CD14-positive monocyte (primary cell): Measurements from ENCODE around the gene TSC22D3. TPM values are rescaled to one million over a fixed set of nuclear protein-coding genes. Genes with fewer than 3 reads are reported as not detected.
"Not testable (repeated sequence)": the region's sequence is repeated elsewhere in the genome, so short reads cannot be mapped to it uniquely, and the experiment has no call there.

Source experiments
- DNase-seq, 3 donors: peaks; one replicate each; pipeline ENCODE4 v3.0.0-alpha.2; 2011 to 2022
- H2AFZ ChIP-seq: 2 replicates; pipeline ENCODE4 v1.6.0; 2012; ENCODE audit warnings: mild to moderate bottlenecking, low read depth, low read length, inconsistent platforms; ENCODE audit not compliant: insufficient read depth, poor library complexity, severe bottlenecking
- H3K27ac ChIP-seq, 2 donors: 1 replicate in 1 of 2; 2 replicates in 1 of 2; pipeline ENCODE4 v1.5.1; 2012 to 2013; ENCODE audit warnings: low read length in 2 of 2, control low read depth in 1 of 2, inconsistent platforms in 1 of 2, low read depth in 1 of 2, mild to moderate bottlenecking in 1 of 2
- H3K27me3 ChIP-seq, 2 donors: one replicate each; pipeline versions ENCODE4 v1.6.0 to v1.6.1; 2011 to 2013; ENCODE audit warnings: low read length in 2 of 2; ENCODE audit not compliant: control insufficient read depth in 2 of 2, insufficient read depth in 2 of 2
- H3K36me3 ChIP-seq, 2 donors: replicated peaks in 1 of 2; 1 replicate in 1 of 2; 2 replicates in 1 of 2; pipeline versions ENCODE4 v1.5.1 to v1.6.1; 2012 to 2013; ENCODE audit warnings: low read length in 2 of 2, control low read depth in 1 of 2, inconsistent platforms in 1 of 2, mild to moderate bottlenecking in 1 of 2; ENCODE audit not compliant: insufficient read depth in 2 of 2, control insufficient read depth in 1 of 2
- H3K4me1 ChIP-seq, 2 donors: 1 replicate in 1 of 2; 2 replicates in 1 of 2; pipeline versions ENCODE4 v1.5.1 to v1.6.1; 2012 to 2013; ENCODE audit warnings: low read length in 2 of 2, control low read depth in 1 of 2, inconsistent platforms in 1 of 2, mild to moderate bottlenecking in 1 of 2, moderate library complexity in 1 of 2; ENCODE audit not compliant: insufficient read depth in 2 of 2, control insufficient read depth in 1 of 2
- H3K4me2 ChIP-seq: replicated peaks from 2 replicates; pipeline ENCODE3; 2012; ENCODE audit warnings: low read length, moderate library complexity, mild to moderate bottlenecking; ENCODE audit not compliant: poor library complexity, severe bottlenecking; ENCODE audit errors: extremely low read depth
- H3K4me3 ChIP-seq, 3 experiments: fragments of 200-600 bp in 1 of 3; sonication (generic) in 1 of 3; replicated peaks in 1 of 3; 1 replicate in 2 of 3; 2 replicates in 1 of 3; pipeline ENCODE4 v1.5.1; 2011 to 2013; ENCODE audit warnings: low read length in 3 of 3, mild to moderate bottlenecking in 3 of 3, control low read depth in 2 of 3, low read depth in 2 of 3, inconsistent platforms in 1 of 3, moderate library complexity in 1 of 3
- H3K79me2 ChIP-seq: 2 replicates; pipeline ENCODE4 v1.6.0; 2012; ENCODE audit warnings: mild to moderate bottlenecking, control low read depth, inconsistent platforms, low read length, moderate library complexity; ENCODE audit not compliant: insufficient read depth
- H3K9ac ChIP-seq: 2 replicates; pipeline ENCODE4 v1.6.0; 2017; ENCODE audit warnings: low read length, mild to moderate bottlenecking; ENCODE audit not compliant: insufficient read depth, poor library complexity, severe bottlenecking
- H3K9me3 ChIP-seq, 2 donors: replicated peaks in 1 of 2; 1 replicate in 1 of 2; 2 replicates in 1 of 2; pipeline versions ENCODE4 v1.5.1 to v1.6.1; 2012 to 2013; ENCODE audit warnings: low read length in 2 of 2, control low read depth in 1 of 2; ENCODE audit not compliant: control insufficient read depth in 1 of 2, insufficient read depth in 1 of 2
- H4K20me1 ChIP-seq: 2 replicates; pipeline ENCODE4 v1.6.0; 2012; ENCODE audit warnings: mild to moderate bottlenecking, low read length, control low read depth, moderate library complexity; ENCODE audit not compliant: insufficient read depth
- H3K27ac Mint-ChIP-seq, 7 donors: one replicate each; pipeline ENCODE4 v1.8.0; 2020; ENCODE audit warnings: mild to moderate bottlenecking in 7 of 7, mixed read lengths in 7 of 7, moderate library complexity in 6 of 7, inconsistent platforms in 2 of 7
- H3K27me3 Mint-ChIP-seq, 3 donors: one replicate each; pipeline ENCODE4 v1.8.0; 2021 to 2022; ENCODE audit warnings: low read depth in 3 of 3, mild to moderate bottlenecking in 3 of 3, mixed read lengths in 3 of 3, moderate library complexity in 3 of 3, inconsistent platforms in 1 of 3
- H3K36me3 Mint-ChIP-seq, 2 donors: one replicate each; pipeline ENCODE4 v1.8.0; 2020; ENCODE audit warnings: mixed read lengths in 2 of 2, inconsistent platforms in 1 of 2, mild to moderate bottlenecking in 1 of 2
- H3K4me1 Mint-ChIP-seq: one replicate; pipeline ENCODE4 v1.8.0; 2020; ENCODE audit warnings: mild to moderate bottlenecking, mixed read lengths
- H3K4me3 Mint-ChIP-seq, 2 donors: one replicate each; pipeline ENCODE4 v1.8.0; 2020; ENCODE audit warnings: mild to moderate bottlenecking in 2 of 2, mixed read lengths in 2 of 2, moderate library complexity in 1 of 2
- H3K9me3 Mint-ChIP-seq, 7 donors: one replicate each; pipeline ENCODE4 v1.8.0; 2020 to 2022; ENCODE audit warnings: mixed read lengths in 7 of 7, mild to moderate bottlenecking in 6 of 7, moderate library complexity in 6 of 7, inconsistent platforms in 2 of 7
- WGBS: methylation state at CpG from one replicate; pipeline ENCODE4 v1.1.5; 2013; ENCODE audit warnings: missing lambda C conversion rate; ENCODE audit not compliant: insufficient coverage; 5-methylcytosine and 5-hydroxymethylcytosine counted together
- intact Hi-C, 2 donors: fragments of 100-400 bp; cut with micrococcal nuclease; formaldehyde crosslinking; loops; one replicate each; pipeline versions ENCODE4 v1.15.0 to v1.15.1; 2023
- polyA plus RNA-seq, 3 donors: library from polyadenylated mRNA; depleted of rRNA in 1 of 3; unstranded in 2 of 3; stranded (reverse) in 1 of 3; fragments of 300-500 nt in 2 of 3; fragments of >200 nt in 1 of 3; fragmentation: Illumina TruSeq in 2 of 3; gene quantifications; 1 replicate in 2 of 3; 2 replicates in 1 of 3; pipeline ENCODE4 v1.2.3, GENCODE V29; 2012 to 2021
- TF ChIP-seq, protein P1 (sequence below): fragments of 200-600 bp; IDR thresholded peaks from one replicate; pipeline ENCODE4 v1.8.0; 2022; ENCODE audit warnings: antibody characterized with exemption, mild to moderate bottlenecking

Gene TSC22D3
- polyA plus RNA-seq, 3 donors: 171 to 1,562 (median 326) TPM

DNA sequence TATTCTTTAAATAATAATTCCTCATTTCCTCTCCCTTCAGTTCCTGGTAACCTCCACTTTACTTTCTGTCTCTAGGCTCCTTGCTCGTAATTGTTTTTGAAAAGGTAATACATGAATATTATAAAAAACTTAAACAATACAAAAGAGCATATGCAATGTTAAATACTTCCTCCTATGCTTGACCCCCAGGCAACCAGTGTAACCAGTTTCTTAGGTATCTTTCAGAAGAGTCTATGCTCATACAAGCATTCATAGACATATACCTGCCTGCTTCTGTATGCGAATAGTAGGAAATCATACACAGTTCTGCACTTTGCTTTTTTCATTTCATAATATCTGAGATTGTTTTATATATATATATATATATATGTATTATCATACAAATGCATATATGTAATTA is 47.5 kb upstream of the TSC22D3 start:
- H3K36me3 ChIP-seq: no peaks in the 10 kb centered on the region
- Mint-ChIP-seq H3K9me3 (peaks cover 0 to 16% (median 9%) of the 10 kb centered on the region in 7 donors), H3K27ac (no peak overlapping the region), H3K4me1 (peaks cover 29% of the 10 kb centered on the region), H3K4me3 (no peak overlapping the region), H3K36me3 (no peaks in the 10 kb centered on the region), H3K27me3 (peaks cover 28 to 39% (median 35%) of the 10 kb centered on the region in 3 donors)
- no CpG with 5 or more reads among the region's 2 CpGs for WGBS
- intact Hi-C loops: no loop called here
- no peak overlapping the region for H3K27ac ChIP-seq
- no peak overlapping the region for H3K4me3 ChIP-seq
- no peaks in the 10 kb centered on the region for H3K79me2 ChIP-seq
- TF ChIP-seq, protein P1, sequence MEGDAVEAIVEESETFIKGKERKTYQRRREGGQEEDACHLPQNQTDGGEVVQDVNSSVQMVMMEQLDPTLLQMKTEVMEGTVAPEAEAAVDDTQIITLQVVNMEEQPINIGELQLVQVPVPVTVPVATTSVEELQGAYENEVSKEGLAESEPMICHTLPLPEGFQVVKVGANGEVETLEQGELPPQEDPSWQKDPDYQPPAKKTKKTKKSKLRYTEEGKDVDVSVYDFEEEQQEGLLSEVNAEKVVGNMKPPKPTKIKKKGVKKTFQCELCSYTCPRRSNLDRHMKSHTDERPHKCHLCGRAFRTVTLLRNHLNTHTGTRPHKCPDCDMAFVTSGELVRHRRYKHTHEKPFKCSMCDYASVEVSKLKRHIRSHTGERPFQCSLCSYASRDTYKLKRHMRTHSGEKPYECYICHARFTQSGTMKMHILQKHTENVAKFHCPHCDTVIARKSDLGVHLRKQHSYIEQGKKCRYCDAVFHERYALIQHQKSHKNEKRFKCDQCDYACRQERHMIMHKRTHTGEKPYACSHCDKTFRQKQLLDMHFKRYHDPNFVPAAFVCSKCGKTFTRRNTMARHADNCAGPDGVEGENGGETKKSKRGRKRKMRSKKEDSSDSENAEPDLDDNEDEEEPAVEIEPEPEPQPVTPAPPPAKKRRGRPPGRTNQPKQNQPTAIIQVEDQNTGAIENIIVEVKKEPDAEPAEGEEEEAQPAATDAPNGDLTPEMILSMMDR: no peak
- H3K9me3 ChIP-seq: peaks cover 9 to 21% of the 10 kb centered on the region in 2 donors
- H4K20me1 ChIP-seq: no peaks in the 10 kb centered on the region
- no peak overlapping the region for H3K4me2 ChIP-seq
- H3K4me1 ChIP-seq: peaks cover 5 to 6% of the 10 kb centered on the region in 2 donors
- no peak overlapping the region for H3K9ac ChIP-seq
- H3K27me3 ChIP-seq: peaks cover 21 to 32% of the 10 kb centered on the region in 2 donors
- no peak for DNase-seq
- H2AFZ ChIP-seq: no peak overlapping the region

DNA sequence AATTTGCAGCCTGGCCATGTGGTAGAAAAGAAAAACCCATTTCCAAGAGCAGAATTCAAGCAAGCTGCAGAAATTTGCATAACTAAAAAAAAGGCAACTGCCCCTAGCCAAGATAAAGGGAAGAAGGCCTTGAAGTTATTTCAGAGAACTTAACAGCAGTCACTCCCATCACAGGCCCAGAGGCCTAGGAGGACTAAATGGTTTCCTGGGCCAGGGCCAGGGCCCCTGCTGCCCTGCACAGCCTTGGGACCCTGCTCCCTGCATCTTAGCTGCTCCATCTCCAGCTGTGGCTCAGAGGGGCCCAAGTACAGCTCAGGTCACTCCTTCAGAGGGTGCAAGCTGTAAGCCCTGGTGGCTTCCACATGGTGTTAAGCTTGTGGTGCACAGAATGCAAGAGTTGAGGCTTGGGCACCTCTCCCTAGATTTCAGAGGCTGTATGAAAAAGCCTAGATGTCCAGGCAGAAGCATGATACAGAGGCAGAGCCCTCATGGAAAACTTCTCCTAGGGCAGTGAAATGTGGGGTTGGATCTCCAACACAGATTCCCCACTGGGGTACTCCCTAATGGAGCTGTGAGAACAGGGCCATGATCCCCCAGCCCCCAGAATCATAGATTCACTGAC is 43.4 kb upstream of the TSC22D3 start:
- Histone ChIP-seq H3K27ac (no peak overlapping the region), H3K4me1 (peaks cover 0 to 2% of the 10 kb centered on the region in 2 donors), H3K9me3 (peaks cover 9 to 18% of the 10 kb centered on the region in 2 donors), H2AFZ (no peak overlapping the region), H4K20me1 (no peaks in the 10 kb centered on the region), H3K36me3 (no peaks in the 10 kb centered on the region), H3K4me2 (no peak overlapping the region), H3K79me2 (no peaks in the 10 kb centered on the region), H3K27me3 (no peaks in the 10 kb centered on the region), H3K4me3 (no peak overlapping the region), H3K9ac (no peak overlapping the region)
- TF ChIP-seq, protein P1: no peak
- Mint-ChIP-seq H3K36me3 (no peaks in the 10 kb centered on the region), H3K27me3 (peaks cover 0 to 4% (median 4%) of the 10 kb centered on the region in 3 donors), H3K4me1 (peaks cover 18% of the 10 kb centered on the region), H3K9me3 (peaks cover 0 to 10% (median 4%) of the 10 kb centered on the region in 7 donors), H3K4me3 (no peak overlapping the region), H3K27ac (no peak overlapping the region)
- intact Hi-C loops: no loop called here
- DNase-seq: no peak

DNA sequence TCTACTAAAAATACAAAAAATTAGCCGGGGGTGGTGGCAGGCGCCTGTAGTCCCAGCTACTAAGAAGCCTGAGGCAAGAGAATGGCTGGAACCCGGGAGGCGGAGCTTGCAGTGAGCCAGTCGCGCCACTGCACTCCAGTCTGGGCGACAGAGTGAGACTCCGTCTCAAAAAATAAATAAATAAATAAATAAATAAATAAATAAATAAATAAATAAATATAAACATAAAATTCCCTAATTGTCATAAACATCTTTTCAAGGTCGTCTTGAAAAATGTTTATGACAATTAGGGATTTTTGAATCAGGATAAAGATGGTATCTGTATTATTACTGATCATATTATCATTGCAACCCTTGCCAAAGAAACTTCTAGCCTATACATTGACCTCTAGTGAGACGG is 34.5 kb upstream of the TSC22D3 start:
- H3K4me1 ChIP-seq, H3K27me3 Mint-ChIP-seq, H3K9me3 ChIP-seq, H3K27me3 ChIP-seq, H3K27ac Mint-ChIP-seq, H3K36me3 Mint-ChIP-seq, DNase-seq, H3K9ac ChIP-seq, H3K79me2 ChIP-seq, H3K4me3 Mint-ChIP-seq, H3K36me3 ChIP-seq, H3K27ac ChIP-seq, H3K4me2 ChIP-seq, H2AFZ ChIP-seq, H3K4me1 Mint-ChIP-seq, intact Hi-C loops, H4K20me1 ChIP-seq, H3K4me3 ChIP-seq, H3K9me3 Mint-ChIP-seq: not testable (repeated sequence)
- WGBS: no CpG with 5 or more reads among the region's 10 CpGs
